Left lobe of liver (tissue), 2 donors: ENCODE measurements around the gene PPP4R4. TPM values are rescaled to one million over a fixed set of nuclear protein-coding genes. Genes with fewer than 3 reads are reported as not detected.

ENCODE experiments used
- ATAC-seq: fragments of 200-7000 bp; cut with Tn5 transposase; one replicate; pipeline ENCODE4 v1.9.1; 2020; ENCODE audit warnings: mild to moderate bottlenecking, moderate library complexity
- DNase-seq: peaks from one replicate; pipeline ENCODE4 v3.0.0-alpha.2; 2020; ENCODE audit warnings: low spot score
- total RNA-seq: library from RNA; stranded (reverse); gene quantifications from one replicate; pipeline ENCODE4 v1.2.1, GENCODE V29; 2021
- donor health status: DM: no; HTN: no; CAD: no; lungs with moderate emphysema.
- donor health status: DM: no; HTN: yes; CAD: no.

PPP4R4 gene
- total RNA-seq, 1 donor from 2014 or later, result 0.28 TPM

GRCh38 chr14:94303111-94303510, 129.0 kb downstream of the PPP4R4 start:
- DNase-seq (no peak), ATAC-seq (no peak)

GRCh38 chr14:94304243-94304642, 130.1 kb downstream of the PPP4R4 start:
- ATAC-seq (no peak), DNase-seq (no peak)

- ATAC-seq (no peak), DNase-seq (no peak)
Observed at GRCh38 chr14:94305620-94306019, 131.5 kb downstream of the PPP4R4 start.

- ATAC-seq (peak; percentile 81), DNase-seq (peak; percentile 52)
Observed at GRCh38 chr14:94306047-94306978, 132.2 kb downstream of the PPP4R4 start.

GRCh38 chr14:94307410-94307992, 133.4 kb downstream of the PPP4R4 start:
- no peak for DNase-seq
- ATAC-seq, result peak; percentile 72

GRCh38 chr14:94309721-94310120, 135.6 kb downstream of the PPP4R4 start:
- DNase-seq (no peak), ATAC-seq (no peak)

- DNase-seq (no peak), ATAC-seq (no peak)
Observed at GRCh38 chr14:94310248-94310647, 136.1 kb downstream of the PPP4R4 start.

GRCh38 chr14:94312481-94313246, 138.5 kb downstream of the PPP4R4 start:
- ATAC-seq (peak; percentile 72), DNase-seq (peak; percentile 74)

- ATAC-seq (no peak), DNase-seq (no peak)
Observed at GRCh38 chr14:94313991-94314655, 140.0 kb downstream of the PPP4R4 start.

GRCh38 chr14:94314890-94315289, 140.8 kb downstream of the PPP4R4 start:
- no peak for ATAC-seq
- no peak for DNase-seq

GRCh38 chr14:94316692-94317091, 142.6 kb downstream of the PPP4R4 start:
- DNase-seq (no peak), ATAC-seq (peak; percentile 20)

GRCh38 chr14:94317259-94317658, 143.1 kb downstream of the PPP4R4 start:
- peak; percentile 72 for ATAC-seq
- peak; percentile 90 for DNase-seq

- DNase-seq, result no peak
- ATAC-seq, result peak; percentile 55
Observed at GRCh38 chr14:94320243-94320642, 146.1 kb downstream of the PPP4R4 start.

- peak; percentile 84 for DNase-seq
- peak; percentile 58 for ATAC-seq
Observed at GRCh38 chr14:94321421-94322271, 147.5 kb downstream of the PPP4R4 start.

GRCh38 chr14:94322648-94323570, 148.8 kb downstream of the PPP4R4 start, which contains the start of gene SERPINA6:
Gene SERPINA6 (minus strand): TSS chr14:94323336. CDS start chr14:94314648, 8,688 bp downstream.
- ATAC-seq, result peak; percentile 73
- DNase-seq, result peak; percentile 84

GRCh38 chr14:94328196-94328595, 154.1 kb downstream of the PPP4R4 start:
- DNase-seq (no peak), ATAC-seq (no peak)
